K562 (cell line): ENCODE results near the gene ST6GALNAC2. TPM values are rescaled to one million over a fixed set of nuclear protein-coding genes. Genes with fewer than 3 reads are reported as not detected.

Source experiments
- ATAC-seq: fragments of 200-7000 bp; cut with Tn5 transposase; 3 replicates; pipeline ENCODE4 v1.9.1; 2020; ENCODE audit warnings: moderate library complexity
- BruUV-seq: library from RNA; stranded (reverse); fragments of 400-500 nt; replicated peaks from 2 replicates; lab custom pipeline; 2021; lab: Mats Ljungman, UMichigan
- CTCF ChIA-PET: fragments of 300-600 bp; formaldehyde crosslinking; extraction: SDS; loops from one replicate; lab custom pipeline; 2021; ENCODE audit warnings: low intra/inter-chr PET ratio; lab: Yijun Ruan, JAX
- POLR2A ChIA-PET: fragments of 300-600, 350-650 bp; sonication (Branson Sonifier 250); formaldehyde crosslinking; extraction: SDS; loops from one replicate; lab custom pipeline; 2021; ENCODE audit warnings: antibody characterized with exemption, inconsistent platforms; lab: Yijun Ruan, JAX
- DNase-seq, 4 experiments: peaks; one replicate each; pipeline versions ENCODE4 v3.0.0 to v3.0.0-alpha.2; 2011 to 2018; ENCODE audit warnings: low spot score in 3 of 4, mixed read lengths in 3 of 4; ENCODE audit errors: extremely low read depth in 1 of 4
- FAIRE-seq: peaks from 2 replicates; lab custom pipeline; 2011; peaks lifted over from hg19 to GRCh38; lab: Jason Lieb, UNC
- H2AFZ ChIP-seq: 2 replicates; pipeline ENCODE4 v1.6.0; 2011; ENCODE audit warnings: low read depth, low read length, control low read depth, inconsistent platforms
- H3K27ac ChIP-seq: fragments of 200-600 bp; 3 replicates; pipeline ENCODE4 v1.8.0; 2011; ENCODE audit warnings: low read depth, mild to moderate bottlenecking, control low read depth, inconsistent platforms, low read length, moderate library complexity, mixed read lengths; ENCODE audit errors: extremely low read depth
- H3K27me3 ChIP-seq, 2 experiments: fragments of 300-600 bp in 1 of 2; 2 replicates in 1 of 2; 3 replicates in 1 of 2; pipeline versions ENCODE4 v1.6.0 to v1.8.0; 2011; ENCODE audit warnings: inconsistent platforms in 2 of 2, low read length in 2 of 2, mild to moderate bottlenecking in 1 of 2, mixed read lengths in 1 of 2, moderate library complexity in 1 of 2; ENCODE audit not compliant: control insufficient read depth in 2 of 2, insufficient read depth in 2 of 2
- H3K36me3 ChIP-seq: fragments of 300-600 bp; 3 replicates; pipeline ENCODE4 v1.8.0; 2011; ENCODE audit warnings: mild to moderate bottlenecking, low read length, inconsistent platforms; ENCODE audit not compliant: control insufficient read depth, insufficient read depth
- H3K4me1 ChIP-seq, 2 experiments: fragments of 200-600 bp in 1 of 2; replicated peaks in 1 of 2; 2 replicates in 1 of 2; 3 replicates in 1 of 2; pipeline versions ENCODE4 v1.5.1 to v1.8.0; 2011; ENCODE audit warnings: inconsistent platforms in 2 of 2, low read length in 2 of 2, mild to moderate bottlenecking in 1 of 2, mixed read lengths in 1 of 2, moderate library complexity in 1 of 2; ENCODE audit not compliant: control insufficient read depth in 2 of 2, insufficient read depth in 2 of 2
- H3K4me2 ChIP-seq: 2 replicates; pipeline ENCODE4 v1.6.1; 2011; ENCODE audit warnings: low read length, control low read depth, inconsistent platforms, mixed read lengths; ENCODE audit not compliant: insufficient read depth
- H3K4me3 ChIP-seq: fragments of 200-600 bp; sonication (generic), shearing (Covaris generic); 2 replicates; pipeline ENCODE4 v1.5.1; 2016; ENCODE audit warnings: control low read depth, inconsistent platforms
- H3K79me2 ChIP-seq: fragments of 200-600 bp; 3 replicates; pipeline ENCODE4 v1.8.0; 2011; ENCODE audit warnings: low read length, inconsistent platforms; ENCODE audit not compliant: control insufficient read depth, insufficient read depth
- H3K9ac ChIP-seq, 2 experiments: 2 replicates each; pipeline versions ENCODE4 v1.6.0 to v1.6.1; 2011; ENCODE audit warnings: low read depth in 2 of 2, low read length in 2 of 2, control low read depth in 1 of 2, inconsistent platforms in 1 of 2, mild to moderate bottlenecking in 1 of 2, mixed read lengths in 1 of 2; ENCODE audit not compliant: insufficient read depth in 1 of 2
- H3K9me1 ChIP-seq: one replicate; pipeline ENCODE4 v1.6.0; 2011; ENCODE audit warnings: inconsistent platforms, mild to moderate bottlenecking, low read length, moderate library complexity; ENCODE audit not compliant: control insufficient read depth, insufficient read depth
- H3K9me3 ChIP-seq: replicated peaks from 2 replicates; pipeline ENCODE4 v1.5.1; 2011; ENCODE audit warnings: low read depth, low read length, inconsistent platforms; ENCODE audit not compliant: control insufficient read depth, insufficient read depth
- H4K20me1 ChIP-seq: replicated peaks from 2 replicates; pipeline ENCODE4 v1.6.1; 2011; ENCODE audit warnings: low read length, inconsistent platforms, mixed read lengths; ENCODE audit not compliant: control insufficient read depth, insufficient read depth
- MXI1 ChIP-seq: IDR thresholded peaks from 2 replicates; pipeline ENCODE4 v1.6.1; 2011; ENCODE audit warnings: low read depth, mild to moderate bottlenecking, improper control_type of control experiment, low read length
- PATZ1 ChIP-seq: fragments of 250-450 bp; sonication (Bioruptor Pico); IDR thresholded peaks from 2 replicates; pipeline ENCODE4 v1.5.0; 2020; ENCODE audit warnings: mild to moderate bottlenecking, borderline replicate concordance
- POLR2AphosphoS5 ChIP-seq: IDR thresholded peaks from 2 replicates; pipeline ENCODE4 v1.6.1; 2011; ENCODE audit warnings: mild to moderate bottlenecking, low read depth, low read length, moderate library complexity; ENCODE audit not compliant: control insufficient read depth, insufficient read depth
- RBFOX2 ChIP-seq: fragments of 200-400 bp; formaldehyde crosslinking; IDR thresholded peaks from 2 replicates; pipeline ENCODE4 v1.6.1; 2017; ENCODE audit warnings: low read depth, mild to moderate bottlenecking, low read length, moderate library complexity
- SMAD3 ChIP-seq: fragments of 450-650 bp; formaldehyde crosslinking; conservative IDR thresholded peaks from 2 replicates; pipeline ENCODE4 v1.4.0; 2020; ENCODE audit warnings: mild to moderate bottlenecking
- TAF7 ChIP-seq: fragments of 450-650 bp; IDR thresholded peaks from 2 replicates; pipeline ENCODE4 v1.6.1; 2016; ENCODE audit warnings: missing genetic modification characterization, missing compliant biosample characterization
- TEAD2 ChIP-seq: fragments of 450-650 bp; IDR thresholded peaks from 2 replicates; pipeline ENCODE4 v1.6.1; 2016; ENCODE audit warnings: missing genetic modification characterization, control low read depth, missing compliant biosample characterization
- ZBTB1 ChIP-seq: sonication (generic); formaldehyde crosslinking; IDR thresholded peaks from 2 replicates; pipeline ENCODE4 v1.8.1; 2023; ENCODE audit warnings: missing genetic modification reagents, low read depth, mild to moderate bottlenecking, borderline replicate concordance
- ZNF143 ChIP-seq: sonication (generic); formaldehyde crosslinking; IDR thresholded peaks from 2 replicates; pipeline ENCODE4 v1.9.0; 2022; ENCODE audit warnings: mild to moderate bottlenecking, missing genetic modification reagents
- ZNF175 ChIP-seq: fragments of 200-800 bp; sonication (Bioruptor generic); IDR thresholded peaks from 2 replicates; pipeline ENCODE4 v1.6.1; 2016; ENCODE audit warnings: low read depth, mild to moderate bottlenecking, missing genetic modification characterization, missing compliant biosample characterization
- ZSCAN29 ChIP-seq: fragments of 450-650 bp; IDR thresholded peaks from 2 replicates; pipeline ENCODE4 v1.6.1; 2017
- WGBS: fragments of 100-300 bp; shearing (Covaris generic); methylation state at CpG from one replicate; pipeline ENCODE4 v1.1.6; 2016; ENCODE audit warnings: low coverage, mixed read lengths; ENCODE audit not compliant: insufficient coverage; ENCODE audit errors: missing lambda C conversion rate; 5-methylcytosine and 5-hydroxymethylcytosine counted together
- in situ Hi-C: fragments of 300-500 bp; cut with MboI; formaldehyde crosslinking; loops from 4 replicates; pipeline ENCODE4 v1.15.0; 2018; ENCODE audit warnings: inconsistent platforms, mixed read lengths
- intact Hi-C: fragments of 100-400 bp; cut with micrococcal nuclease; formaldehyde crosslinking; loops from 2 replicates; pipeline ENCODE4 v1.14.2; 2022
- polyA plus RNA-seq, 8 experiments: library from polyadenylated mRNA; depleted of rRNA in 4 of 8; stranded (reverse) in 5 of 8; unstranded in 3 of 8; fragments of >200 nt; fragmentation: Nextera tagmentation in 2 of 8; fragmentation: Illumina TruSeq in 1 of 8; extraction: Ambion mirVana in 2 of 8; extraction: Trizol in 1 of 8; gene quantifications; 2 replicates each; pipeline versions ENCODE4 v1.2.1 to v1.2.3, GENCODE V29; 2011 to 2014; ENCODE audit warnings: inconsistent platforms in 1 of 8, missing spikeins in 1 of 8
- total RNA-seq, 7 experiments: library from RNA; depleted of rRNA in 6 of 7; stranded (reverse); fragments of >200 nt in 6 of 7; fragmentation: Illumina TruSeq in 2 of 7; extraction: Trizol in 2 of 7; gene quantifications; 2 replicates each; pipeline versions ENCODE4 v1.2.1 to v1.2.3, GENCODE V29; 2011 to 2021; ENCODE audit warnings: low replicate concordance in 1 of 7
- TF ChIP-seq, protein P1 (sequence below): fragments of 200-800 bp; sonication (Bioruptor generic); IDR thresholded peaks from 2 replicates; pipeline ENCODE4 v1.6.1; 2017; ENCODE audit warnings: missing genetic modification characterization, missing compliant biosample characterization

ST6GALNAC2 gene
- total and polyA plus RNA-seq, 9 of the 15 experiments (the other 6 are each of a cell fraction or from before 2014, with no cell fraction given), result 0.18 TPM; not detected in 8

- peak; percentile 92 for ATAC-seq
- TF ChIP-seq TEAD2 (no peak), POLR2AphosphoS5 (peak; percentile 96), ZNF143 (CRISPR knock-in tag) (peak; percentile 99), PATZ1 (CRISPR knock-in tag) (no peak), ZNF175 (CRISPR knock-in tag) (no peak), ZBTB1 (0 out of 2 replicates have a peak, but pooled peaks have one; percentile 39), MXI1 (peak; percentile 92), TAF7 (peak; percentile 96), SMAD3 (CRISPR knock-in tag) (no peak), RBFOX2 (peak; percentile 99), ZSCAN29 (no peak)
- TF ChIP-seq, protein P1, sequence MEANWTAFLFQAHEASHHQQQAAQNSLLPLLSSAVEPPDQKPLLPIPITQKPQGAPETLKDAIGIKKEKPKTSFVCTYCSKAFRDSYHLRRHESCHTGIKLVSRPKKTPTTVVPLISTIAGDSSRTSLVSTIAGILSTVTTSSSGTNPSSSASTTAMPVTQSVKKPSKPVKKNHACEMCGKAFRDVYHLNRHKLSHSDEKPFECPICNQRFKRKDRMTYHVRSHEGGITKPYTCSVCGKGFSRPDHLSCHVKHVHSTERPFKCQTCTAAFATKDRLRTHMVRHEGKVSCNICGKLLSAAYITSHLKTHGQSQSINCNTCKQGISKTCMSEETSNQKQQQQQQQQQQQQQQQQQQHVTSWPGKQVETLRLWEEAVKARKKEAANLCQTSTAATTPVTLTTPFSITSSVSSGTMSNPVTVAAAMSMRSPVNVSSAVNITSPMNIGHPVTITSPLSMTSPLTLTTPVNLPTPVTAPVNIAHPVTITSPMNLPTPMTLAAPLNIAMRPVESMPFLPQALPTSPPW, result peak; percentile 59
Observed at GRCh38 chr17:76557368-76558197, 28.1 kb downstream of the ST6GALNAC2 start.

More at GRCh38 chr17:76557368-76558197, 28.1 kb downstream of the ST6GALNAC2 start:
- DNase-seq (peak; percentile 85 to 98 (median 89)), FAIRE-seq (peak; percentile 88)
- CTCF ChIA-PET, result interaction anchor here (0.7 to 2.4 kb wide), 5 partner anchors 66 to 264 kb away, joined by 4 to 10 read pairs (median 5); no protein-coding TSS in a partner anchor
- in situ Hi-C loops, result no loop called here
- peak overlapping the region; percentile 94 for H3K27ac ChIP-seq
- no peaks in the 10 kb centered on the region for H3K27me3 ChIP-seq
- peak overlapping the region; percentile 57 for H3K4me3 ChIP-seq
- H3K4me1 ChIP-seq, result peaks cover 22 to 31% of the 10 kb centered on the region in 2 experiments
- intact Hi-C loops, result loop anchor here (1.0 to 5.0 kb wide), 3 partner anchors 45 to 123 kb away; no protein-coding TSS in a partner anchor
- peak overlapping the region; percentile 95 to 98 for H3K9ac ChIP-seq
- WGBS, result under 1% methylated on average over 55 of the region's 55 CpGs
- POLR2A ChIA-PET, result interaction anchor here (0.6 to 5.8 kb wide), 54 partner anchors 8 to 620 kb away, joined by 3 to 48 read pairs (median 4); partner anchors contain the start of genes PRCD, PRPSAP1 and SRSF2
- peak overlapping the region; percentile 95 for H3K4me2 ChIP-seq
- no peaks in the 10 kb centered on the region for H3K9me1 ChIP-seq
- H3K79me2 ChIP-seq, result peaks cover 61% of the 10 kb centered on the region
- H2AFZ ChIP-seq, result peak overlapping the region; percentile 99
- peaks cover 43% of the 10 kb centered on the region for H3K36me3 ChIP-seq
- BruUV-seq, result TSS peak; percentile 80
- no peaks in the 10 kb centered on the region for H3K9me3 ChIP-seq
- H4K20me1 ChIP-seq, result peaks cover 21% of the 10 kb centered on the region
